Transverse colon (tissue), 3 donors: ENCODE results near the gene FNBP1.

Experiments
- POLR2A ChIP-seq: fragments of 450-650 bp; IDR thresholded peaks from one replicate; pipeline ENCODE4 v1.6.1; 2016; ENCODE audit warnings: antibody characterized with exemption, mild to moderate bottlenecking, moderate library complexity
- TF ChIP-seq, protein P1 (sequence below), 5 experiments: fragments of 200-600 bp in 3 of 5; fragments of 450-650 bp in 2 of 5; sonication (generic) in 3 of 5; IDR thresholded peaks; 1 replicate in 2 of 5; 2 replicates in 3 of 5; pipeline ENCODE4 v1.5.1; 2016 to 2017; ENCODE audit warnings: antibody characterized with exemption in 5 of 5, inconsistent platforms in 3 of 5, mild to moderate bottlenecking in 2 of 5, moderate library complexity in 1 of 5

DNA sequence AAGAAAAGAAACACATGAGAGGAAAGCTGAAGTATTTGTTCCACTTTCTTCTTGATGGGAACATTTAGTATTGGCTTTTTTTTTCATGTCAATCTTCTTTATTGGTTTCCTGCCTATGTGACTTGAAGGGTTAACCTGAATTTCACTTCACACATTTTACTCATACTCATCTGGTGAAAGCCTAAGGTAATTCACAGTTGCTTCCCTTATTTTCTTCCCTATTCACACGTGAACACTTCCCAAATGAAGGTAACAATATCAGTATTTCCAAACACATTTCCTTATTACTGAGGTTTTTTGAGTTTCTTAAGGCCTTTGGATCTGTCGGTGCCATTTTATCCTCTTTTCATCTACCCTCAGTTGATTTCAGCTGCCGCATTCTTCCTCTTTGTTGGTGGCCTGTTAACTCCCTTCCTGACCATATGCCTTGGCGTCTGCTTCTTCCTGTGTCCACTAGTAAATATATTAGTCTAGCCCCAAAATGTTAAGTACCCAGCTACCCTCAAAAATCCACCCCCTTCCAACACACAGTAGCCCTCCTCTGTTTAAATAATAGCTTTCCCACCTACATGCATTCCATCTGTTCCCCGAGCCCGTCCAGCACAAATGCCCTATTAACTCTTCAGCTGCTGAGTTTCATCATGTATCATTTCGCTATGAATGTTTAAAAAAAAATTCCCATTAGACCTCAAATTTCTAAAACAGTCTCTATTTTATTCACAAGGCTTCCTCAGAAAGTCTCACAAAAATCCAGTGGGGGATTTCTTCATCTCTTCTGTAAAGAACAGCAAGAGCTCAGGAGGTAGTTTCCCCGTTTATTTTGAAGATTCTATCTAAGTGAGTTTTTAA, 110.5 kb downstream of the FNBP1 start:
- TF ChIP-seq, protein P1, sequence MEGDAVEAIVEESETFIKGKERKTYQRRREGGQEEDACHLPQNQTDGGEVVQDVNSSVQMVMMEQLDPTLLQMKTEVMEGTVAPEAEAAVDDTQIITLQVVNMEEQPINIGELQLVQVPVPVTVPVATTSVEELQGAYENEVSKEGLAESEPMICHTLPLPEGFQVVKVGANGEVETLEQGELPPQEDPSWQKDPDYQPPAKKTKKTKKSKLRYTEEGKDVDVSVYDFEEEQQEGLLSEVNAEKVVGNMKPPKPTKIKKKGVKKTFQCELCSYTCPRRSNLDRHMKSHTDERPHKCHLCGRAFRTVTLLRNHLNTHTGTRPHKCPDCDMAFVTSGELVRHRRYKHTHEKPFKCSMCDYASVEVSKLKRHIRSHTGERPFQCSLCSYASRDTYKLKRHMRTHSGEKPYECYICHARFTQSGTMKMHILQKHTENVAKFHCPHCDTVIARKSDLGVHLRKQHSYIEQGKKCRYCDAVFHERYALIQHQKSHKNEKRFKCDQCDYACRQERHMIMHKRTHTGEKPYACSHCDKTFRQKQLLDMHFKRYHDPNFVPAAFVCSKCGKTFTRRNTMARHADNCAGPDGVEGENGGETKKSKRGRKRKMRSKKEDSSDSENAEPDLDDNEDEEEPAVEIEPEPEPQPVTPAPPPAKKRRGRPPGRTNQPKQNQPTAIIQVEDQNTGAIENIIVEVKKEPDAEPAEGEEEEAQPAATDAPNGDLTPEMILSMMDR (IDR thresholded peaks at IDR 0.05) = no peak
- TF ChIP-seq POLR2A = no peak
